NCI-H2227 treated with DMSO at 0.1 percent for 48 hours (cell line): ENCODE measurements around the gene CMBL.
"Not testable (repeated sequence)": the region's sequence is repeated elsewhere in the genome, so short reads cannot be mapped to it uniquely, and the experiment has no call there.

ENCODE experiments used
- DNase-seq: peaks from one replicate; lab custom pipeline; 2025; lab: John Stamatoyannopoulos, UW

CMBL gene

DNA sequence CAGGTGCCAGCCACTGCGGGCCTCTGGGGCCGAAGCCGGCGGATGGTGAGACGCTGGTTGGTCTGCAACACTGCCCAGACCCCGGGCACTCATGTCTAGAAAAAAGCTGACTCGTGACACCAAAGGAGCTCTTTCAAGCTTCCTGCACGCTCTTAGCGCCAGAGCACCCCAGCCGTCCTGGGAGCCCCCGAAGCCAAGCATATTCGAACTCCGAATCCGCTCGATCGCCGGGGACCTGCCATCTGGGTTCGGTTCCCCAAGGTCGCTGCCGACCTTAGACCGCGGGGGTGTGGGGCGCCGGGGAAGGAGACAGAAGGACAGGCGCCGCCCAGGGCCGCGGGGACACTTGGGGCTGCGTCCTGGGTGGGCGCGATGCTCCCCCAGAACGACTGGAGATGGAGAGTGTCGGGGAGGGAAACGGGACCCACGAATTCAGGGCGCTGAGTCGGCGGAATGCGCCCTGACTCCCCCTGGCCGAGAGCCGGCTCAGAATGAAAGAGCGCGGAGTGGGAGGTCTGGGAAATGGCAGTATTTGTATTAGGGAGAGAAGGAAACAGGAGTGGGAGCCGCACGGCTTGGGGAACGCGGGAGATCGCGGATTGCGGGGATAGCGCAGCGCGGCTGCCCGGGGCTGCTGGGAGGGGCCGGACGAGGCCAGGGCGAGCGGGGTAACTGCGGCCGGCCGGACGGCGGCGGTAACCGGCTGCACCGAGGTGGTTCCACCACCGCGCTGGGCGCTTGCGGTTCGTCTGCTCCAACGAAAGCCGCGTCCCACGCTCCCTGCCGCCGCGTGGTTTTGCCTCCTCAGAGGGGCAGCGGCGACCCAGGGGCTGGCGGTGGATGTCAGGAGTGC lies 25.7 kb upstream of the CMBL start:
- no peak for DNase-seq

- DNase-seq, result no peak
Observed at GRCh38 chr5:10332301-10332700, 24.6 kb upstream of the CMBL start.

DNA sequence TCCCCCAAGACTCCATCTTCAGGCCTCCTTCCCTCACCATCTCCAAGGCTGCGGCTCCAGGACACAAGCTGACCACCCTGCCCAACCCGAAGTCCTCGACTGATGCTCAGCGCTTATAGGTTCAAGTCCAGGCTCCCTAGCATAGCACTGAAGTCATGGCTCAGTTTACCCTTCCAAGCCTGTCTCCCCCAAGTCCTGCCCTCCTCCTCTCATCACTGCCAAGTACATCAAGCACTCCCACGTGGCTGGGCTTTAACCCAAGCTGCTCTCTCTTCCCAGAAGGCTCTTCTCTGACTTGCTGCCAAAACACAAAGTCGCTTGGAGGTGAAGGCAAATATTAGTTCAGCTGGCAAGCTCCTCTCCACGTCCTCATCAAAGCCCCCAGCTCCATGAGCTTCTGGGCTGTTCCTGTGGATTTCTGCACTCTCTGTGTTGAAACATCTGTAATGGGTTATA lies 23.7 kb upstream of the CMBL start:
- no peak for DNase-seq

- DNase-seq, result no peak
Observed at GRCh38 chr5:10330511-10331230, 23.0 kb upstream of the CMBL start.

DNA sequence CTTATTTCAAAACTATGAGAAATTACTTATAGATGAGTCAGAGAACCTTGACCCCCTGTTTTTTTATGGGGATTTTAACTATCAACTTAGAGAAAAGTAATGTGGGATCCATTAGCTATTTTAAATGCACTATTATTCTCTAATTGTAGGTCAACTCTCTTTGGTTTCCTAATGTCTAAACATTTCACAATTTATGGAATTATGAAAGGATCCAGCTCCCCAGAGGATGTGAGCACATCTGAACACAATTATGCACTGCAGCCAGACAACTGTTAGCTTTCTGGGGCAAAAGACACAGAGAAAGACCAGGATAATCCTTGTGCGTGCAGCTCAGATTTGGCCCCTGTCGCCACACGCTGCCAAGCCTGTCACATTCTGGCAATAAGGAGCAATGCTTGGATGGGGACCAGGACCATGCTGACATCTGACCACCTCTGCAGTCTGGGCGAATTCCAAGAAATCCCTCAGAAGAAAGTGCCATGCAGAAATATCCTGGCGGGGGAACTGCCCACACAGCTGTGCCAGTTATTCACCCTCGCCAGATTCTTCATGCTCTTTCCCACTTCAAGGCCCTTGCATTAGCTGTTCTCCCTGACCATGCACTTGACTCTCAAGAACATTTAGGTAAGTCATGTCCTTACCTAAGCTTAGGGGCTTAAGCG lies 22.2 kb upstream of the CMBL start:
- no peak for DNase-seq

GRCh38 chr5:10329446-10329819 lies 21.7 kb upstream of the CMBL start:
- no peak for DNase-seq

GRCh38 chr5:10328323-10328722 lies 20.6 kb upstream of the CMBL start:
- DNase-seq, result no peak

- no peak for DNase-seq
Observed at GRCh38 chr5:10324518-10325370, 17.0 kb upstream of the CMBL start.

DNA sequence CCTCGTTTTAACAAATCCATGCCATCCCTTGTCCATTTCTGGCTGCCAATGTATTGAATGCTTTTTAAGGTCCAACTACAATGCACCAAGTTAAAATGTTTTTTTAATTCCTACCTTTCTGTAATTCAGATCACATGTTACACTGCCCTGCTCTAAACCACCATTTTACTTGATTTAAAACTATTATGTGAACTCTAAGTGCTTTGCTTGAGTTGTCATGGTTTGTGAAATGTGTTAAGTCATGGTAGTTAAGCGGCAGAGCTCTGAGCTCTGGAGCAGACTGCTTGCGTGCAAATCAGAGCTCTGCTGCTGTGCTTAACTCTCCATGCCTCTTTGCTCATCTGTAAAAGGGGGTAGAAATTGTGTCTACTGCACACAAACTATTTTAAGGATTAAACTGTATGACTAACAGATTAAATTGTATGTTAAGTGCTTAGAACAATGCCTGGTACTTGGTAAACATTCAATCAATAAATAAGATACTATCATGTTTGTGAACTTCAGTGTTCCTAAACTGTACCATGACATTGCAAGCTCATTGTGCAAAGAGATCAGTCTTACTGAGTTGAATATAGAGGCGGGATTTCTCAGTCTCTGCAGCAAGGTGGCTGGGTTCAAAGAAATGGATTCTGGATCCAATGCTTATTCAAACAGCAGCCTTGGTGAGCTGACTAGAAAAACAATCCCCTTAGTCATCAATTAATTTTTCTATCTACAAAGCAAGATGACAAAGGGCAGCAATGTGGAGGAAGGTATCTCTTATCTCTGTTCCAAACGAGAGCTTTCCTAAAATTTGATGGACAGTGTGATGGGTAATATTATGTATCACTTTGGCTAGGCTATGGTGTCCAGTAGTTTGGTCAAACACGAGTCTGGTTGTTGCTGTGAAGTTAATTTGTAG lies 16.1 kb upstream of the CMBL start:
- DNase-seq, result peak; percentile 70

GRCh38 chr5:10321882-10322281 lies 14.2 kb upstream of the CMBL start:
- DNase-seq, result no peak

GRCh38 chr5:10320793-10321192 lies 13.1 kb upstream of the CMBL start:
- DNase-seq, result no peak

DNA sequence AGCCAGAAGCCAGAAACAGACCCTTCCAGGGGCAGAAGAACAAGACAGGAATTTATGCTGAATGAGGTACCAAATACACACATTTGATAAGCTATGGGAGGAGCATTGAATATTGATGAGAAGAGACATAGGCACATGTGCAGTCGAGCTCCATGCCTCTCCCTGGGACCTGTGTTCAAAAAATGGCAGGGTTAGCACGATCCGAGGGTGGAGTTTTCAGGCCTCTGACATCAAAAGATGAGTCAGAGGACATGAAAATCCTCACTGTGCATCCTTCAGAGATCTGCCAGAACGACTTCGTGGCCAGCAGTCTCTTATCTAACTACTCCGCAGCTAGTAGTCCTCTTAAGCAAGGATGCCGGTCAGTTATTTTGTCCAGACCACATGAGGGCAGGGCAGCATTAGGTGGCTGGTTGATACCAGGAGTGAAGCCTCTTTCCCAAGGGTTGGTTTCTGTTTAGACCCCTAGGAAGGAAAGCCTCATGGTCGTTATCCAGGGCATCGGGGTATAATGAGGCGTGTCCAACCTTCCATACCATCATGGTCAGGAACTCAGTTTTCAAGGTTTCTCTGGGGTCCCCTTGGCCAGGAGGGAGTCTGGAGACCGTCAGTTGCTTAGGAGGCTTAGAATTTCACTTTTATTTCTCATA lies 11.6 kb upstream of the CMBL start:
- no peak for DNase-seq

DNA sequence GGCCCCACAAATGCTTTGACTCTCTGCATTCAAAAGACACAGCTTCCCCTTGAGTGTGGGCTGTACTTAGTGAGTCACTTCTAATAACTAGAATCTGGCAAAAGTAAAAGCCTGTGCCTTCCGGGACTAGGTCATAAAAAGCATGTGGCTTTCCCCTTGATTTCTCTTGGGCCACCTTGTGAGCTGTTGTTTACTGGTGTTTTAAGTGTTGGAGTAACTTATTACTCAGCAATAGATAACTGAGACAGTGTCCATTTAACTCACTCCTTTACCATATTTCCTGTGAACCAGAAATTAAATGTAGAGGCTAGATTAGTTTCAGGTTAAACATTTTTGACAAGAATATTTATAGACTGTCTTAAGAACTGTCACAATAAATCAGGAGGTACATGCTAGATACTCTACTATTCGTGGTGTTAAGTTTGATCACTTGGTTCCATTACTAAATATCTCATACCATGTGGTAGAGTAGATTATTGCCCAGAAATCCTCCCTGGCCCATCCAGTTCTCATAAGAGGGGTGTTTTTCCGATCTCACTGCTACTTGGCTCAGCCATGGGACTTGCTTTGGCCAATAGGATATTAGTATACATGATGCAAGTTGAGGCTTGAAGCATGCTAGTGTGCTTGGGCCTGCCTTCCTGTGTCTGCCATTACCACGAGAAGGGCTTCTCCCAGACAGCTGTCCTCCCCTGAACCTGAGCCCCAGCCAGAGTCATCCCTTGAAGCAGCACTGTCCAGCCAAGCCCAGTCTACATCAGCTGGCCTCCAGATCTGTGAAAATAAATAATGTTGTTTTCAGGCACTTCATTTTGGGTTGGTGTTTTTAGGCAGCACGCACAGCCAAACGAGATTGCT lies 10.4 kb upstream of the CMBL start:
- DNase-seq, result no peak

GRCh38 chr5:10315824-10316509 lies 8.3 kb upstream of the CMBL start:
- DNase-seq, result no peak

DNA sequence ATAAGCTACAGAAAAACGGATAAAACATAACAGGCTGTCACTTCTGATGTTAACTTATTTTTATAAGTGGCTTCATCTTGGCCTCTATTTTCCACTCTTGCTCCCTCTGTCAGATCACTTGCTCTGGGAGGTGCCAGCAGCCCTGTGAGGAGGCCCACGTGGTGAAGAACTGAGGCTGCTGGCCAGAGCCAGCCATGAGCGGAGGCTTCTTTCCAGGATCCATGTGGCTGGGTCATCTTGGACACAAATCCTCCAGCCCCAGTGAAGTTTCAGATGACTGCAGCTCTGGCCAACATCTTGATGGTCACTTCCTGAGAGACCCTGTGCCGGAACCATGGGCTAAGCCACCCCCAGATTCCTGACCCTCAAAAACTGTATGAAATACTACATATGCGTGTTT lies 7.5 kb upstream of the CMBL start:
- DNase-seq, result no peak

DNA sequence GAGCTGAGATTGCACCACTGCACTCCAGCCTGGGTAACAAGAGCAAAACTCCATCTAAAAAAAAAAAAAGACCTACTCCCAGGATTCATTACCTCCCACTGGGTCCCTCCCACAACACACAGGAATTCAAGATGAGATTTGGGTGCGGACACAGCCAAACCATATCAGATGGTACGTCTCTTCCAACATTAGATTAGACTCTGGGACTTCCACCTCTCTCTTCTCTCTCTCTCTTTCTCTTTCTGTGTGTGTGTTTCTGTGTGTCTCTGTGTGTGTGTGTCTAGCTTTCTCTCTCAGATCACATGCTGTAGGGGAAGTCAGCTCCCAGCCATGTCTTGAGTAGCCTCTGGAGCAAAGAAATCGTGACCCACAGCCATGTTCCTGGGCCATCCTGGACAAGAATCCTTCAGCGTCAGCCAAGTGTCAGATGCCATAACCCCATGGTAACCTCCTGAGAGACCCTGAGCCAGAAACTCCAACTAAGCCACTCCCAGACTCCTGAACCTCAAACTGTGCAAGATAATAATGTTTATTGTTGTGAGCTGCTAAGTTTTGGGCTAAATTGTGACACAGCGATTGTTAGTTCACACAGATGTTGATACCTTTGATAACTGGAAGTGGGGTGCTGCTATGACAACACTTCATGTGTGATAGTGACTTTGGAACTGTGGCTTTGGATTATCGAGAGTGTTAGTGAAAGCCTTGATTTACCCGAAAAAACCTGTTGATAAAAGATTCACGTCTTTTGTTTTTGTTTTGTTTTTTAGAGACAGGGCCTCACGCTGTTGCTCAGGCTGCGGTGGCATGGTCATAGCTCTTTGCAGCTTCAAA lies 4.1 kb upstream of the CMBL start:
- DNase-seq, result no peak

DNA sequence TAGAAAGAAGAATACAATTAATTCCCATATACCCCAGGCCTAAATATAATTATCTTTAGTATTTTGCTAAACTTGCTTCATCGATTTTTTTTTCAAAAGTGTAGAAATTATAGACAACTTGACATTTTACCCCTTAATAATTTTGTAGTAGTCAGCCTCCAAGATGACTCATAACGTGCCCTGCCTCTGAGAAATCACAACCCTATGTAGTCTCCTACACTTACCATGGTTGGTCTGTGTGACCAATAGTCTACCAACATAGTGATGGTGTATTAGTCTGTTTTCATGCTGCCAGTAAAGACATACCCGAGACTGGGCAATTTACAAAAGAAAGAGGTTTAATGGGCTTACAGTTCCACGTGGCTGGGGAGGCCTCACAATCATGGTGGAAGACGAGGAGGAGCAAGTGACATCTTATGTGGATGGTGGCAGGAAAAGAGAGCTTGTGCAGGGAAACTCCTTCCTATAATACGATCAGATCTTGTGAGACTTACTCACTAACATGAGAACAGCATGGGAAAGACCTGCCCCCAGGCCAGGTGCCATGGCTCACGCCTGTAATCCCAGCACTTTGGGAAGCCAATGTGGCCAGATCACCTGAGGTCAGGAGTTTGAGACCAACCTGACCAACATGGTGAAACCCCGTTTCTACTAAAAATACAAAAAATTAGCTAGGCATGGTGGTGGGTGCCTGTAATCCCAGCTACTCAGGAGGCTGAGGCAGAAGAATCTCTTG lies 3.3 kb upstream of the CMBL start:
- DNase-seq, result not testable (repeated sequence)
